ENCODE measurements around the gene GOLGA8M.
"Not testable (repeated sequence)": the region's sequence is repeated elsewhere in the genome, so short reads cannot be mapped to it uniquely, and the experiment has no call there.

GOLGA8M gene

DNA sequence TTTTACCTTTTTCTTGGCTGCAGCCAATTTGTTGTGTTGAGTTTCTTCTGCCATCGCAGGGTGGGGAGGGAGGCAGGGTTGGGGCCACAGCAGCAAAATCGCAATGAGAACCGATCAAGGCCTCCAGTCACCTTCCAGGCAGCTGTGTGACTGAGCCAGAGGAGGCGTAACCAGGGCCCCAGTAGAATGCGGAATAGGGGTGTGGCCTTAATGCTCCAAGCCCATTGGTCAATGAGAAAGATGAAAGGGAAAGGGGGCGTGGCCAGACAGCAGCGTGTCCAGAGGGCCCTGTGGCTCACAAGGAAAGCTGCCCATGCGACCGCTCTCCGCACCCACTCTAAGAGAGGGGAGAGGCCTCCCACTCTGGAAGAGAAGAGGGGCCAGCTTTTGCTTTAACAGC lies at the start of gene GOLGA8M:
Gene GOLGA8M (minus strand): TSS at position 152 of the 400 bp plus-strand sequence. CDS start 98 bp downstream, at position 54.
- DNase-seq (ENCODE audit: low spot score): not testable (repeated sequence)

DNA sequence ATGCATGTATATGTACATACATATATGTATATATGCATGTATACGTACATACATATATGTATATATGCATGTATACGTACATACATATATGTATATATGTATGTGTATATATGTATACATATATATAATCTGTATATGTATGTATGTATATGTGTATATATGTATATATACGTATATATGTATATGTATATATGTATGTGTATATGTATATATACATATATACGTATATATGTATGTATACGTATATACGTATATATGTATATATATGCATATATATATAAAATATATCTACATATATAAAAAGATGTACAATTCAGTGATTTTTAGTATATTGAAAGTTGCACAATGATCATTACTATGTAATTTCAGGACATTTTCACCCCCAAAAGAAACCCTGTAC lies 30.7 kb upstream of the GOLGA8M start:
- DNase-seq (ENCODE audit: low spot score): not testable (repeated sequence)

GRCh38 chr15:28738590-28739292 lies 26.5 kb upstream of the GOLGA8M start:
- peak; percentile 4 for DNase-seq (ENCODE audit: low spot score)

DNA sequence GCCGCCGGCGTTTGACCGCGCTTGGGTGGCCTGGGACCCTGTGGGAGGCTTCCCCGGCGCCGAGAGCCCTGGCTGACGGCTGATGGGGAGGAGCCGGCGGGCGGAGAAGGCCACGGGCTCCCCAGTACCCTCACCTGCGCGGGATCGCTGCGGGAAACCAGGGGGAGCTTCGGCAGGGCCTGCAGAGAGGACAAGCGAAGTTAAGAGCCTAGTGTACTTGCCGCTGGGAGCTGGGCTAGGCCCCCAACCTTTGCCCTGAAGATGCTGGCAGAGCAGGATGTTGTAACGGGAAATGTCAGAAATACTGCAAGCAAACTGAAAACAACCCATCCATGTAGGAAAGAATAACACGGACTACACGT lies 26.0 kb upstream of the GOLGA8M start:
- not testable (repeated sequence) for DNase-seq (ENCODE audit: low spot score)

DNA sequence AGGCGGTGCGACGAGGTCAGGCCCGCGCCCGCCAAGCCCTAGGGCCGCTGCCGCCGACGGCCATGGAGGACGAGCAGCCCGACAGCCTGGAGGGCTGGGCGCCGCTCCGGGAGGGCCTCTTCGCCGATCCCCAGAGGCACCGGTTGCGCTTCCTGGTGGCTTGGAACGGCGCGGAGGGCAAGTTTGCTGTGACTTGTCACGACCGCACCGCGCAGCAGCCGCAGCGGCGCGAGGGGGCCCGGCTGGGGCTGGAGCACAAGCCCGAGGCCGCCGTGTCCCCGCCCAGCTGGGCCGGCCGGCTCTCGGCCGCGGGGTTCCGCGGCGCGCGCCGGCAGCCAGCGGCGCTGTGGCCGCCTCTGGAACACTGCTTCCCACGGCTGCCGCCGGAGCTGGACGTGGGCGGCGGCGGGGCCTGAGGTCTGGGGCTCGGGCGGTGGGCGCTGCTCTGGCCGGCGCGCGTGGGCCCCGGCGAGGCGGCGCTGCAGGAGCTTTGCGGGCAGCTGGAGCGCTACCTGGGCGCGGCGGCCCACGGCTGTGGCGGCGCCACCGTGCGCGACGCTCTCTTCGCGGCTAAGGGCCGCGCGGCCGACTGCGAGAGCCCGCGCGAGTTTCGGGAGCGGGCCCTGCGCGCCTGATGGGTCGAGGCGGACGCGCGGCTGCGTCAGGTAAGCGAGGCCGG lies 25.4 kb upstream of the GOLGA8M start:
- peak; percentile 37 for DNase-seq (ENCODE audit: low spot score)

GRCh38 chr15:28728061-28728460 lies 15.8 kb upstream of the GOLGA8M start:
- DNase-seq (ENCODE audit: low spot score): peak; percentile 4

GRCh38 chr15:28727026-28727425 lies 14.8 kb upstream of the GOLGA8M start:
- DNase-seq (ENCODE audit: low spot score): not testable (repeated sequence)

DNA sequence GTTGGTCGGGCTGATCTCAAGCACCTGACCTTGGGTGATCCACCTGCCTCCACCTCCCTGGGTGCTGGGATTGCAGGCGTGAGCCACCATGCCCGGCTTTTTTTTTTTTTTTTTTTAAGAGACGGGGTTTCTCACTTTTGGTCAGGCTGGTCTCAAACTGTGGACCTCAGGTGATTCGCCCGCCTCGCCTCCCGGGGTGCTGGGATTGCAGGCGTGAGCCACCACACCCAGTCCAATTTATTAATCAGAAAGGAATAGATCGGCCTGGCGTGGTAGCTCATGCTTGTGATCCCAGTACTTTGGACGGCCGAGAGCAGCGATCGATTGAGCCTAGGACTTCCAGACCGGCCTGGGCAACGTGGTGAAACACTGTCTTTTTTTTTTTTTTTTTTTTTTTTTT lies 13.9 kb upstream of the GOLGA8M start:
- DNase-seq (ENCODE audit: low spot score): no peak

GRCh38 chr15:28725556-28725955 lies 13.3 kb upstream of the GOLGA8M start:
- DNase-seq (ENCODE audit: low spot score): no peak

- not testable (repeated sequence) for DNase-seq (ENCODE audit: low spot score)
Observed at GRCh38 chr15:28723986-28724385, 11.8 kb upstream of the GOLGA8M start.

DNA sequence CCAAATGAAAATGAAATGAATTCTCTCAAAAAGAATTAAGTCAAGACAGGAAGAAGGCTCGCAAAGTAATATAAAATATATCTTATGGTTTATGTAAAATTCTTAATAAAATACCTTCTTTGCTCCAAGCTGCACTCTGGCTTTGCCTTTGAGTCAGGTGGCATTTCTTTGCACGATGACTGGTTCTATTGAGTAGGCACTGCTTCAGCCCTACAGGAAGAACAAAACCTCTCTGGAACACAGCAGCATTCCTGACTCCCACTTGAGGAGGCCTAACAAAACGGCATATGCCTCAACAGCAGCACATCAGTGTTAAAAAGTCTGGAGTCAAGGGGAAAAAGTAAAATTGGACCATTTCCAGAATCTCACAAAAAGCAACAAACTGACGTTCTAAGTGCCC lies 7.4 kb upstream of the GOLGA8M start:
- not testable (repeated sequence) for DNase-seq (ENCODE audit: low spot score)

- DNase-seq (ENCODE audit: low spot score): not testable (repeated sequence)
Observed at GRCh38 chr15:28718576-28718975, 6.4 kb upstream of the GOLGA8M start.

DNA sequence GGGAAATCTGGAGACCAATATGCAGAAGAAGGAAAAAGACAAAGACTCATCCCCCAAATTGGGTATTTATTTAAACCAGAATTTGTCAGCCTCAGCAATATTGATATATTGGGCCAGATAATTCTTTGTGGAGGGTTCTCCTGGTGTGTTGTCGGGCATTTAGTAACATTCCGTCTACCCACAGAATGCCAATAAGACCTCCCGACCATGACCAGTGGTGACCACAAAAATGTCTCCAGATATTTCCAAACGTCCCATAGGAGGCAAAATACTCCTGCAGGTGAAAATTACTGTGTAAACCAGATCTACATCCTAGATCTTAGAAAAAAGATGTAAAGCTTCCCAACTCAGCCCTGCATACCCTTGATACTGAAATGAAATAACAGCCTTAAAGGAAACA lies 2.0 kb upstream of the GOLGA8M start:
- DNase-seq (ENCODE audit: low spot score): not testable (repeated sequence)

- not testable (repeated sequence) for DNase-seq (ENCODE audit: low spot score)
Observed at GRCh38 chr15:28703927-28704326, 8.3 kb downstream of the GOLGA8M start.

DNA sequence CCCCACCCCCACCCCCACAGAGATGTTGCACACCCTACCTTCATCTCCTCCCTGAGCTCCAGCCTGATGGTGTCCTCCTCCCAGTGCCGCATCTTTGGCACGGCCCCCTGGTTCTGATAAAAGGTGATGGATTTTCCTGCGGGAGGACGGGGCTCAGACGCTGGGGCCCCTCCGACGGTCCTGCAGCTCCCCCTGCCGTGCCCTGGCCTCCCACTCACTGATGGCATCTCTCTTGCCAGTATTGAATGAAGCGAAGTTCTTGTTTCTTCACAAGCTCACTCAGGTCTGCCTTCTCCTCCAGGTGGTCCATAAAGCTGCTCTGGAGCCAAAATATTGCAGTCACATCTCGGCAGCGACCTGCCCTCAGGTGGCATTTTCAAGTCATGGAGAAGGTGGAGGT lies 9.8 kb downstream of the GOLGA8M start:
- DNase-seq (ENCODE audit: low spot score): not testable (repeated sequence)

DNA sequence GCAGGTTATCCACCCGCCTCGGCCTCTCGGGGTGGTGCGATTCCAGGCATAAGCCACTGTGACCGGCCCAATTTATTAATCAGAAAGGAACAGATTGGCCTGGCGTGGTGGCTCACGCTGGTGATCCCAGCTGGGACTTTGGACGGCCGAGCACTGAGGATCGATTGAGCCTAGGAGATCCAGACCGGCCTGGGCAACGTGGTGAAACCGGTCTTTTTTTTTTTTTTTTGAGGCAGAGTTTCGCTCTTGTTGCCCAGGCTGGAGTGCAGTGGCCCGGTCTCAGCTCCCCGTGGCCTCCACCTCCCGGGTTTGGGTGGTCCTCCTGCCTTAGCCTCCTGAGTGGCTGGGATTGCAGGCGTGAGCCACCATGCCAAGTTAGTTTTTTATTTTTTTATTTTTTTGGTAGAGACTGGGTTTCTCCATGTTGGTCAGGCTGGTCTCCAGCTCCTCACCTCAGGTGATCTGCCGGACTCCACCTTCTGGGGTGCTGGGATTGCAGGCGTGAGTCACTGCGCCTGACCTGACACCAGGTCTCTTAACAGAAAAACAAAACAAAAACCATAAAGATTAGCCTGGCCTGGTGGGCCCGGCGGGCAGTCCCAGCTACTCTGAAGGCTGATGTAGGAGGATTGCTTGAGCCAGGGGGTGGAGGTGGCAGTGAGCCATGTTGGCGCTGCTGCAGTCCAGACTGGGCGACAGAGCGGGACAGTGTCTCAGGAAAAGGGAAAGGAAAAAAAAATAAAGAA lies 18.0 kb downstream of the GOLGA8M start:
- not testable (repeated sequence) for DNase-seq (ENCODE audit: low spot score)

GRCh38 chr15:28693021-28693420 lies 19.2 kb downstream of the GOLGA8M start:
- not testable (repeated sequence) for DNase-seq (ENCODE audit: low spot score)

GRCh38 chr15:28673533-28673932 lies 38.7 kb downstream of the GOLGA8M start:
- not testable (repeated sequence) for DNase-seq (ENCODE audit: low spot score)

DNA sequence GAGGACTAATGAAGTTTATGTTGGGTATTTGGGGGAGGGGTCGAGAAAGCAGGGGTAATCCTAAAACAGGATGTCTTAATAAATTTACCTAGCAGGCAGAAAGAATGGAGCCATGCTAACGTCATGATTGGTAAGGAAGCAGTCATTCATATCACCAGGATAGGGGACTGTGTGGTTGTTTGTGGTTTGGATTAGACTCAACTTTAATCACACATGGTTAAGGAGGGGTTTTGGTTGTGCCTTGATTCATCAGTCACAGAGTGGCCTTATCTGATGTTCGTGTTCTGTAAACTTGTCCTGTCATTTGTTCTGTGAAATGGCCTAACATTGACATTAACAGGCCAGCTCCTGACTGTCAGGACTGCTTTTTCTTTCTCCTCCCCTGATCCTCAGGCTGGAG lies 40.1 kb downstream of the GOLGA8M start:
- DNase-seq (ENCODE audit: low spot score): not testable (repeated sequence)

GRCh38 chr15:28666402-28666801 lies 45.8 kb downstream of the GOLGA8M start:
- not testable (repeated sequence) for DNase-seq (ENCODE audit: low spot score)

GRCh38 chr15:28664575-28664974 lies 47.6 kb downstream of the GOLGA8M start:
- not testable (repeated sequence) for DNase-seq (ENCODE audit: low spot score)

GRCh38 chr15:28663717-28664116 lies 48.5 kb downstream of the GOLGA8M start:
- DNase-seq (ENCODE audit: low spot score): not testable (repeated sequence)

DNA sequence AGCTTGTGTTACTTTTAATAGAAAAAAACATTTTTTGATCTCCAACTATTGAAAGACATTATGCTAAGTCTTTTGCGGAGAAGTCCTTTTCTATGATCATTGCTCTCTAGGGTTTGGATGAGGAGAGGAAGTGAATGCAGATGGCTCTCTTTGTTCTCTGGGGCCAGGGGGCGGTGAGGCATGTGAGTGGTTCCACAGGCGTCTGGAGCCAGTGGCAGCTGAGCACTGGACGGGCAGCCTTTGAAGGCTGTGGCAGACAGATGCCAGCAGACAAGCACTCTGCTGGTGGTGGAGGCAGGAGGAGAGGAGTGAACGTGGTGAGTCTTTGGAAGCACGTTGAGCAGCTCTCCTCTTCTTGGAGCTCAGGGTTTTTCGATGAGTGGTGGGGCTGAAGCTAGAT lies 51.5 kb downstream of the GOLGA8M start:
- DNase-seq (ENCODE audit: low spot score): not testable (repeated sequence)

Data from hematopoietic multipotent progenitor cell treated with erythropoietin and hydrocortisone succinate and interleukin-3 and kit ligand, for 17 days (in vitro differentiated cells).